DOHH2 (cell line): Measurements from ENCODE around the gene MMS22L.

Source experiments
- H3F3A ChIP-seq: fragments of 200-600 bp; sonication (generic), shearing (Covaris generic); 2 replicates; pipeline ENCODE4 v1.6.0; 2016; ENCODE audit warnings: antibody characterized with exemption, mild to moderate bottlenecking; ENCODE audit not compliant: control insufficient read depth, insufficient read depth
- H3K27ac ChIP-seq: fragments of 200-600 bp; sonication (generic); 2 replicates; pipeline ENCODE4 v1.5.1; 2014; ENCODE audit warnings: low read depth, mild to moderate bottlenecking, low read length, moderate library complexity
- H3K27me3 ChIP-seq: fragments of 200-600 bp; sonication (generic); 2 replicates; pipeline ENCODE4 v1.6.1; 2014; ENCODE audit warnings: mild to moderate bottlenecking, low read length, mixed read lengths; ENCODE audit not compliant: control insufficient read depth
- H3K36me3 ChIP-seq: fragments of 200-600 bp; sonication (generic); 2 replicates; pipeline ENCODE4 v1.6.1; 2014; ENCODE audit warnings: mild to moderate bottlenecking, low read length, moderate library complexity, mixed read lengths; ENCODE audit not compliant: control insufficient read depth
- H3K4me1 ChIP-seq: fragments of 200-600 bp; sonication (generic); 2 replicates; pipeline ENCODE4 v1.6.1; 2014; ENCODE audit warnings: mild to moderate bottlenecking, low read length, mixed read lengths; ENCODE audit not compliant: control insufficient read depth
- H3K4me2 ChIP-seq: fragments of 200-600 bp; sonication (generic); 2 replicates; pipeline ENCODE4 v1.6.0; 2014; ENCODE audit warnings: mild to moderate bottlenecking, low read length, moderate library complexity
- H3K4me3 ChIP-seq: fragments of 200-600 bp; sonication (generic); 2 replicates; pipeline ENCODE4 v1.5.1; 2014; ENCODE audit warnings: mild to moderate bottlenecking, low read length, mixed read lengths
- H3K79me2 ChIP-seq: fragments of 200-600 bp; sonication (generic); 2 replicates; pipeline ENCODE4 v1.6.1; 2014; ENCODE audit warnings: mild to moderate bottlenecking, low read length, mixed read lengths; ENCODE audit not compliant: control insufficient read depth
- H3K9me2 ChIP-seq: fragments of 200-600 bp; sonication (generic); replicated peaks from 2 replicates; pipeline ENCODE4 v1.6.1; 2014; ENCODE audit warnings: mild to moderate bottlenecking, low read length, mixed read lengths; ENCODE audit not compliant: control insufficient read depth
- H3K9me3 ChIP-seq: fragments of 200-600 bp; sonication (generic); 2 replicates; pipeline ENCODE4 v1.6.1; 2014; ENCODE audit warnings: antibody characterized with exemption, low read length, mixed read lengths; ENCODE audit not compliant: control insufficient read depth, insufficient read depth
- H4K20me1 ChIP-seq: fragments of 200-600 bp; sonication (generic); 2 replicates; pipeline ENCODE4 v1.6.0; 2014; ENCODE audit warnings: low read depth, mild to moderate bottlenecking, antibody characterized with exemption, low read length, moderate library complexity; ENCODE audit not compliant: control insufficient read depth, insufficient read depth
- EZH2phosphoT487 ChIP-seq: fragments of 200-600 bp; sonication (generic); IDR thresholded peaks from 2 replicates; pipeline ENCODE4 v1.6.1; 2017; ENCODE audit warnings: borderline replicate concordance, mild to moderate bottlenecking, antibody characterized with exemption, low read length, moderate library complexity, mixed read lengths
- TF ChIP-seq, protein P1 (sequence below): fragments of 200-600 bp; sonication (generic); IDR thresholded peaks from one replicate; pipeline ENCODE4 v1.5.1; 2014; ENCODE audit warnings: antibody characterized with exemption, mild to moderate bottlenecking, low read depth, low read length; ENCODE audit not compliant: poor library complexity, severe bottlenecking

MMS22L gene

DNA sequence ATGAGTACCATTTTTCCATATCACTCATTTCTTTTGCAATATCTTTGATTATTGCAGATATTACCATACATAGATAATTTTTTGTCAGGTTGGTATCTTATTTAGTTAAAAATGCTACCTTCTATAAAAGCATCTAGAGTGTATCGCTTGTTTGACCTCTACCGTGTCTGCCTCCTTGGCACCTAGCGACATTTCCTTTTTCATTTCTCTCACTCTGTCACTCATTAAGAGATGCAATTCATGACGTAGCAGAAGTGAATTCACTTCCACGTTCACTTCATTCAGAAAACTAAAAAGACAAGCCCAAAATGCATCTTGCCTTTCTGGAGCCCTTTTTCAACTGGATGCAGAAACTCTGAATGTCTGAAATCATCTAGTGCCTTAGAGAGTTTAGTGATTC is 172.9 kb downstream of the MMS22L start:
- Histone ChIP-seq H4K20me1 (no peaks in the 10 kb centered on the region), H3F3A (no peaks in the 10 kb centered on the region), H3K27ac (no peak overlapping the region), H3K4me1 (no peaks in the 10 kb centered on the region), H3K36me3 (no peaks in the 10 kb centered on the region), H3K9me3 (no peaks in the 10 kb centered on the region), H3K27me3 (peaks cover 13% of the 10 kb centered on the region), H3K9me2 (no peaks in the 10 kb centered on the region), H3K79me2 (no peaks in the 10 kb centered on the region), H3K4me2 (no peak overlapping the region), H3K4me3 (no peak overlapping the region)
- no peak for TF ChIP-seq EZH2phosphoT487
- TF ChIP-seq, protein P1, sequence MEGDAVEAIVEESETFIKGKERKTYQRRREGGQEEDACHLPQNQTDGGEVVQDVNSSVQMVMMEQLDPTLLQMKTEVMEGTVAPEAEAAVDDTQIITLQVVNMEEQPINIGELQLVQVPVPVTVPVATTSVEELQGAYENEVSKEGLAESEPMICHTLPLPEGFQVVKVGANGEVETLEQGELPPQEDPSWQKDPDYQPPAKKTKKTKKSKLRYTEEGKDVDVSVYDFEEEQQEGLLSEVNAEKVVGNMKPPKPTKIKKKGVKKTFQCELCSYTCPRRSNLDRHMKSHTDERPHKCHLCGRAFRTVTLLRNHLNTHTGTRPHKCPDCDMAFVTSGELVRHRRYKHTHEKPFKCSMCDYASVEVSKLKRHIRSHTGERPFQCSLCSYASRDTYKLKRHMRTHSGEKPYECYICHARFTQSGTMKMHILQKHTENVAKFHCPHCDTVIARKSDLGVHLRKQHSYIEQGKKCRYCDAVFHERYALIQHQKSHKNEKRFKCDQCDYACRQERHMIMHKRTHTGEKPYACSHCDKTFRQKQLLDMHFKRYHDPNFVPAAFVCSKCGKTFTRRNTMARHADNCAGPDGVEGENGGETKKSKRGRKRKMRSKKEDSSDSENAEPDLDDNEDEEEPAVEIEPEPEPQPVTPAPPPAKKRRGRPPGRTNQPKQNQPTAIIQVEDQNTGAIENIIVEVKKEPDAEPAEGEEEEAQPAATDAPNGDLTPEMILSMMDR, result no peak

DNA sequence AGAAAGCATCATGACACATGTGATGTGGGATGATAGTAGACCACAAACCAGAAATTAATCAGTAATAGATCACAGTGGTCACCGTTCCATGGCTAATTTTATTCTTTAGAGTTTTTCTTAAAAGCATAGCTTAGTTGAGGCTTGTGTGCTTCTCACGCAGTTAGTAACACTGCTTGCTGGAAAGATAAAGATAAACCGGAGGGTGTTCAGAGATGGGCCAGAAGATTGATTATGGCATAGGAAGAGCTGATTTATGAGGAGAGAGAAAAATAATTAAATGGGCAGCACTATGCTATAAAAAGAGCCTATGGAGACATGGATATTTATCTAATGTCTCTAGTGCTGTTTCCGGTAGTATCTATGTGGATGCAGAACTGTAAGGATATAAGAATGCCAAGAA is 173.6 kb downstream of the MMS22L start:
- no peak overlapping the region for H3K4me3 ChIP-seq
- H3K27ac ChIP-seq, result no peak overlapping the region
- H3K79me2 ChIP-seq, result no peaks in the 10 kb centered on the region
- peaks cover 13% of the 10 kb centered on the region for H3K27me3 ChIP-seq
- TF ChIP-seq, protein P1, result no peak
- no peak for TF ChIP-seq EZH2phosphoT487
- no peak overlapping the region for H3K4me2 ChIP-seq
- no peaks in the 10 kb centered on the region for H3K36me3 ChIP-seq
- no peaks in the 10 kb centered on the region for H3K9me2 ChIP-seq
- H4K20me1 ChIP-seq, result no peaks in the 10 kb centered on the region
- H3F3A ChIP-seq, result no peaks in the 10 kb centered on the region
- no peaks in the 10 kb centered on the region for H3K4me1 ChIP-seq
- no peaks in the 10 kb centered on the region for H3K9me3 ChIP-seq

DNA sequence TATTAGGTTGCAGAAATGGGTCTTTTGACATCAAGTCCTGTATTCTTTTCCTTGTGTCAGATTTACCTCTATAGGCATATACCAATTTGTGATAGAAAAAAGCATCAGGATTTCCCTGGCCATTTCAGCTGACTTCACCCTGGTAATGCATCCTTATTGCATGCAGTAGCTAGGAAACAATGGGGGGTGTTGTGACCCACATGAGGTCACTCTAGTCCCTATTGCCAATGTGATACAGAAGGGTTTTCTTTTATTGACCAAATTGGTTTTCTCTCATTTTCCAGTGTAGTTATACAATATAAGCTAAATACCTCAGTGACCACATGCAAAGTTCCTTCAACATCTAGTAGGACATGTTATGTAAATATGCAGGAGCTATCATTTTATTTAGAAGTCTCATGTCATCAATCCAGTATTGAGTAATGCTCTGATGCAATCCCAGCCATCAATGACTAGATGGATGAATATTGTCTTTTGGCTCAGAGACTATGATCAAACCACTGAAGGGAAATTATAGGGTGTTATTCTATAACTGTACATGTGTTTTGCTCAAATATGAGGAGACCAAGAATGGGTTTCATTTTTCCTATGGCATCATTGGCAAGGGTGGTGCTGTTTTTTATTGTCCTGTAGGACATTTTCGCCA is 180.7 kb downstream of the MMS22L start:
- no peaks in the 10 kb centered on the region for H3K9me3 ChIP-seq
- H3K9me2 ChIP-seq, result no peaks in the 10 kb centered on the region
- no peak overlapping the region for H3K4me3 ChIP-seq

More for the DNA sequence above, 180.7 kb downstream of the MMS22L start:
- Histone ChIP-seq H3F3A (no peaks in the 10 kb centered on the region), H3K27ac (no peak overlapping the region), H3K79me2 (no peaks in the 10 kb centered on the region), H3K27me3 (no peaks in the 10 kb centered on the region), H3K4me2 (no peak overlapping the region), H3K36me3 (no peaks in the 10 kb centered on the region), H3K4me1 (no peaks in the 10 kb centered on the region), H4K20me1 (no peaks in the 10 kb centered on the region)
- TF ChIP-seq EZH2phosphoT487, result no peak
- TF ChIP-seq, protein P1, result no peak
